ENCODE measurements around the gene CD300C. TPM values are rescaled to one million over a fixed set of nuclear protein-coding genes. Genes with fewer than 3 reads are reported as not detected.
"Not testable (repeated sequence)": the region's sequence is repeated elsewhere in the genome, so short reads cannot be mapped to it uniquely, and the experiment has no call there.

CD300C gene
- total RNA-seq, 1 experiment from 2014 or later: not detected

DNA sequence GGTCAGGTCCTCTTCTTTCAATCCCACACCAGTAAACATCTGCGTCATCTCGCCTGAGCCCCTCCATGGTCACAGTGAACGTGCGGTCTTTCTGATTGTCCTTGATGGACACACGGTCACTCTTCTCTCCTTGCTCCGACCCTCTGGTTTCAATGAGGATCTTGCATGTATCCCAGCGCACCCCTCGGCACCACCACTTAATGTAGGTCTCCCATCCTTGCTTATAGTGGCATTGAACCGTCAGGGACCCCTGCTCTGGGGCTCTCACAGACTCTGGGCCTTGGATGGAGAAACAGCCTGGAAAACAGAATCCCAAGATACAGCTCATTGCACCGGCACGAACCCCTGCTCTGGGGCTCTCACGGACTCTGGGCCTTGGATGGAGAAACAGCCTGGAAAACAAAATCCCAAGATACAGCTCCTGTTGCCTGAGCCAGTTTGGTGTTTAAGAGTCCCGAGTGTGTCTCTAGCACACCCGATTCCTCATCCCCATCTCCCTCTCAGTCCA lies 20.1 kb downstream of the CD300C start:
- no peak overlapping the region for H3K4me3 ChIP-seq
- H3K27me3 ChIP-seq: no peaks in the 10 kb centered on the region
- H3K36me3 ChIP-seq: no peaks in the 10 kb centered on the region
- H3K9me3 ChIP-seq: no peaks in the 10 kb centered on the region
- DNase-seq: no peak

GRCh38 chr17:74525465-74525725 lies 20.5 kb downstream of the CD300C start:
- H3K9me3 ChIP-seq: no peaks in the 10 kb centered on the region
- H3K4me3 ChIP-seq: no peak overlapping the region
- DNase-seq: no peak
- no peaks in the 10 kb centered on the region for H3K27me3 ChIP-seq
- no peaks in the 10 kb centered on the region for H3K36me3 ChIP-seq

GRCh38 chr17:74524653-74525464 lies 21.1 kb downstream of the CD300C start:
- DNase-seq: no peak
- H3K9me3 ChIP-seq: no peaks in the 10 kb centered on the region

GRCh38 chr17:74523308-74523707 lies 22.6 kb downstream of the CD300C start:
- Histone ChIP-seq H3K36me3 (no peaks in the 10 kb centered on the region), H3K27me3 (no peaks in the 10 kb centered on the region), H3K4me3 (no peak overlapping the region), H3K9me3 (no peaks in the 10 kb centered on the region)
- no peak for DNase-seq

More at GRCh38 chr17:74524653-74525464, 21.1 kb downstream of the CD300C start:
- Histone ChIP-seq H3K4me3 (no peak overlapping the region), H3K36me3 (no peaks in the 10 kb centered on the region), H3K27me3 (no peaks in the 10 kb centered on the region)

DNA sequence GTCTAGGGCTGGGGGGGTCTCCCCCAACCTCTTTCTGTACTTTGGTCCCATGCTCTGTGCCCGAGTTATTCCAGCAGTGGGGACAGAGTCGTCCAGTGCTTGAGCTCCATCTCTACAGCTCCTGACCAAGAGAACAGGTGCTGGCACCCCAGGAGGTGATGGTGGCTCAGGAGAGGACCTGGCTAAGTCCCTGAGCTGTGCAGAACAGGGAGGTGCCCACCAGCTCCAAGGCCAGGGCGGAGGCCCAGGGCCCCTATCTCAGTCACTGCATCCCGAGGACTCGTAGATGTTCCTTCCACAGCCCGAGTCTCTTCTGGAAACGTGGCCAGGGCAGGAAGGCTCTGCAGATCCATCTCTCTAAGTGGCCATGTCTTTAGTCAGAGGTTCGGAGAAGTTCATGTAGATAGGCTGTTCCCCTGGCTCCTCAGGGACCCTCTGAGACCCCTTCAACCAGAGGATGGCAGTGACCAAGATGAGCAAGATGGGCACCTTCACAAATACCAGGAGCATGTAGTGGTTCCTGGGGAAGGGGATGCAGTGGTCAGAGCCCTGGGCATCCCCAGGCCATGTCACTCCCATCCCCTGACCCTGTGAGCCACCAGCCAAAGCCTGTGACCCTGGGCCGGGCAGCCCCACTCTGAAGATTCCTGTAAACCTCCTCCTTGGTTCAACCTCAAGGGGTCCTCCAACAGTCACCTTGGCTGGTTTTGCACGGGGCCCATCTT lies 23.4 kb downstream of the CD300C start:
- Histone ChIP-seq H3K9me3 (no peaks in the 10 kb centered on the region), H3K36me3 (no peaks in the 10 kb centered on the region), H3K27me3 (no peaks in the 10 kb centered on the region), H3K4me3 (no peak overlapping the region)
- no peak for DNase-seq

DNA sequence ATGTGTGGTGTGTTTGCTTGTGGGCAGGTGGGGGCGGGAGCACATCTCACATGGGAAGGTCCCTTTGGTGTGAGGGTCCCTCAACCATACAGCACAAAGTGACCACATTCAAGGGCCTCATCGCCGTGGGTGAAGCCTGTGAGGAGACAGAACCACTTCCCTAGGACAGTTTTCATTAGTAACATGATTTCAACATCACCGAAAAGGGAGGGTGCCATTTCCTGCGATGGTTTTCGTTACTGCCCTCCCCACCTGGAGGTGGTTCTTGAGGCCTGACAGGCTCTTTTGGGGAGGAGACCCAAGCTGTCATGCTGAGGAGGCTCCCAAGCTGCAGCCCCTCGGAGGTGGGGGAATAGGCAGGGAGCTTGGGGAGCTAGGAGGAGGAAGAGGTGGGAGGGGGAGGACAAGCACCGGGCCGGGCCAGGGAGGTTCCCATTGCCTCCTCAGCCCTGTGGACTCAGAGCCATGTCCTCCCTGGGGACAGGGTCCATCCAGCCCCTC lies 24.2 kb downstream of the CD300C start:
- no peak for DNase-seq
- Histone ChIP-seq H3K36me3 (no peaks in the 10 kb centered on the region), H3K27me3 (no peaks in the 10 kb centered on the region), H3K9me3 (no peaks in the 10 kb centered on the region), H3K4me3 (no peak overlapping the region)

- no peaks in the 10 kb centered on the region for H3K36me3 ChIP-seq
- DNase-seq: peak; percentile 53
- H3K27me3 ChIP-seq: no peaks in the 10 kb centered on the region
- no peak overlapping the region for H3K4me3 ChIP-seq
- no peaks in the 10 kb centered on the region for H3K9me3 ChIP-seq
These were observed 25.0 kb downstream of the CD300C start for GRCh38 chr17:74520790-74521480.

GRCh38 chr17:74520016-74520434 lies 25.9 kb downstream of the CD300C start:
- Histone ChIP-seq H3K27me3 (no peaks in the 10 kb centered on the region), H3K4me3 (no peak overlapping the region), H3K36me3 (no peaks in the 10 kb centered on the region), H3K9me3 (no peaks in the 10 kb centered on the region)
- no peak for DNase-seq

- H3K27me3 ChIP-seq, DNase-seq, H3K9me3 ChIP-seq, H3K36me3 ChIP-seq, H3K4me3 ChIP-seq: not testable (repeated sequence)
These were observed 27.4 kb downstream of the CD300C start for GRCh38 chr17:74518413-74518981.

GRCh38 chr17:74516561-74517328 lies 29.2 kb downstream of the CD300C start:
- Histone ChIP-seq H3K27me3 (no peaks in the 10 kb centered on the region), H3K4me3 (no peak overlapping the region), H3K36me3 (no peaks in the 10 kb centered on the region), H3K9me3 (peaks cover 4% of the 10 kb centered on the region; the same call in 1 of the 2 replicates)
- no peak for DNase-seq

DNA sequence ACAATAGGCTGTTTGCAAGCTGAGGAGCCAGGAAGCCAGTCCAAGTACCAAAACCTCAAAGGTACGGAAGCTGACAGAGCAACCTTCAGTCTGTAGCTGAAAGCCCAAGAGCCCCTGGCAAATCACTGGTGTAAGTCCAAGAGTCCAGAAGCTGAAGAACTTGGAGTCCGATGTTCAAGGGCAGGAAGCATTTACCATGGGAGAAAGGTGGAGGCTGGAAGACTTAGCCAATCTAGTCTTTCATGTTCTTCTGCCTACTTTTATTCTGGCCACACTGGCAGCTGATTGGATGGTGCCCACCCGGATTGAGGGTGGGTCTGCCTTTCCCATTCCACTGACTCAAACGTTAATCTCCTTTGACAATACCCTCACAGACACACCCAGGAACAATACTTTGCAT lies 30.0 kb downstream of the CD300C start:
- Histone ChIP-seq H3K36me3 (no peaks in the 10 kb centered on the region), H3K9me3 (peaks cover 4% of the 10 kb centered on the region; the same call in 1 of the 2 replicates), H3K27me3 (no peaks in the 10 kb centered on the region), H3K4me3 (no peak overlapping the region)
- DNase-seq: no peak

DNA sequence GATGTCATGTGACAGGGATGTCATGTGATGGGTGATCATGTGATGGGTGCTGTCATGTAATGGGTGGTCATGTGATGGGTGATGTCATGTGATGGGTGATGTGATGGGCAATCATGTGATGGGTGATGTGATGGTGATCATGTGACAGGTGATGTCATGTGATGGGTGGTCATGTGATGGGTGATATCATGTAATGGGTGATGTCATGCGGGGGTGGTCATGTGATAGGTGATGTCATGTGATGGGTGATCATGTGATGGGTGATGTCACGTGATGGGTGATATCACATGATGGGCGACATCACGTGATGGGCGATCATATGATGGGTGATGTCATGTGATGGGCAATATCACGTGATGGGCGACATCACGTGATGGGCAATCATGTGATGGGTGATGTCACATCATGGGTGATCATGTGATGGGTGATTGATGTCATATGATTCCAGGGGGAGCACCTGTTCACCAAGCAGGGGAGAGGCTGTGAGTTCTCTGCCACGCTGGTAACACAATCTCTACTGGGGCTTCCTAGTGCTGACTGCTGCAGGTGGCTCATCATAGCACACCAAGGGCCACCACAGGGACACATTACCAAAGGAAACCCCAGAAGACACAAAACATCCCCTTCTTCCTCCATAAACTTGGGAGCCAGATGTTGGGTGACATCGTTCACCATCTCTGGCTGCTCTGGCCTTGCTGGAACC lies 31.1 kb downstream of the CD300C start:
- peak; percentile 17 for DNase-seq
- no peaks in the 10 kb centered on the region for H3K36me3 ChIP-seq
- H3K9me3 ChIP-seq: peaks cover 4% of the 10 kb centered on the region; the same call in 1 of the 2 replicates
- no peak overlapping the region for H3K4me3 ChIP-seq
- no peaks in the 10 kb centered on the region for H3K27me3 ChIP-seq

GRCh38 chr17:74513987-74514631 lies 31.8 kb downstream of the CD300C start:
- no peaks in the 10 kb centered on the region for H3K27me3 ChIP-seq
- H3K36me3 ChIP-seq: no peaks in the 10 kb centered on the region
- peaks cover 4% of the 10 kb centered on the region; the same call in 1 of the 2 replicates for H3K9me3 ChIP-seq
- DNase-seq: peak; percentile 12
- H3K4me3 ChIP-seq: no peak overlapping the region

- no peaks in the 10 kb centered on the region for H3K27me3 ChIP-seq
- DNase-seq: peak; percentile 65
- no peaks in the 10 kb centered on the region for H3K36me3 ChIP-seq
- no peak overlapping the region for H3K4me3 ChIP-seq
- peaks cover 6% of the 10 kb centered on the region for H3K9me3 ChIP-seq
These were observed 33.3 kb downstream of the CD300C start for GRCh38 chr17:74512624-74513091.

GRCh38 chr17:74512036-74512435 lies 33.9 kb downstream of the CD300C start:
- H3K27me3 ChIP-seq: no peaks in the 10 kb centered on the region
- peak; percentile 75 for DNase-seq
- no peak overlapping the region for H3K4me3 ChIP-seq
- no peaks in the 10 kb centered on the region for H3K36me3 ChIP-seq
- peaks cover 6% of the 10 kb centered on the region for H3K9me3 ChIP-seq

Measured in MG63 (cell line).